H7 (cell line): ENCODE data around the gene C5orf34. TPM values are rescaled to one million over a fixed set of nuclear protein-coding genes. Genes with fewer than 3 reads are reported as not detected.
"Not testable (repeated sequence)": the region's sequence is repeated elsewhere in the genome, so short reads cannot be mapped to it uniquely, and the experiment has no call there.

Experiments used
- DNase-seq: peaks from one replicate; pipeline ENCODE4 v3.0.0; 2012
- H3K27me3 ChIP-seq: 2 replicates; pipeline ENCODE4 v1.6.0; 2011; ENCODE audit warnings: mild to moderate bottlenecking, low read length; ENCODE audit not compliant: control insufficient read depth, insufficient read depth
- H3K36me3 ChIP-seq: replicated peaks from 2 replicates; pipeline ENCODE4 v1.5.1; 2011; ENCODE audit warnings: low read length; ENCODE audit not compliant: control insufficient read depth, insufficient read depth
- H3K4me3 ChIP-seq: 2 replicates; pipeline ENCODE4 v1.5.1; 2011; ENCODE audit warnings: low read depth, mild to moderate bottlenecking, control low read depth, low read length, moderate library complexity; ENCODE audit not compliant: insufficient read depth
- total RNA-seq: library from RNA; depleted of rRNA; stranded (reverse); fragments of >200 nt; shearing (Covaris generic); gene quantifications from 2 replicates; pipeline ENCODE4 v1.2.3, GENCODE V29; 2014

The C5orf34 gene
- total RNA-seq, 1 experiment from 2014 or later = 24.8 TPM

- Histone ChIP-seq H3K36me3 (peaks cover 19% of the 10 kb centered on the region), H3K27me3 (no peaks in the 10 kb centered on the region), H3K4me3 (no peak overlapping the region)
- DNase-seq = no peak
These were observed 32.6 kb upstream of the C5orf34 start for GRCh38 chr5:43547532-43547931.

- no peak for DNase-seq
- no peaks in the 10 kb centered on the region for H3K27me3 ChIP-seq
- peaks cover 22% of the 10 kb centered on the region for H3K36me3 ChIP-seq
- no peak overlapping the region for H3K4me3 ChIP-seq
These were observed 28.5 kb upstream of the C5orf34 start for GRCh38 chr5:43543434-43543833.

- DNase-seq = no peak
- Histone ChIP-seq H3K27me3 (no peaks in the 10 kb centered on the region), H3K36me3 (peaks cover 15% of the 10 kb centered on the region), H3K4me3 (no peak overlapping the region)
These were observed 25.8 kb upstream of the C5orf34 start for GRCh38 chr5:43540746-43541145.

GRCh38 chr5:43536972-43537371, 22.0 kb upstream of the C5orf34 start:
- H3K4me3 ChIP-seq = no peak overlapping the region
- H3K27me3 ChIP-seq = no peaks in the 10 kb centered on the region
- H3K36me3 ChIP-seq = peaks cover 18% of the 10 kb centered on the region
- no peak for DNase-seq

- Histone ChIP-seq H3K4me3 (no peak overlapping the region), H3K36me3 (peaks cover 20% of the 10 kb centered on the region), H3K27me3 (no peaks in the 10 kb centered on the region)
- DNase-seq = no peak
These were observed 18.7 kb upstream of the C5orf34 start for GRCh38 chr5:43533646-43534045.

GRCh38 chr5:43530648-43531047, 15.7 kb upstream of the C5orf34 start:
- DNase-seq = no peak
- Histone ChIP-seq H3K36me3 (peaks cover 23% of the 10 kb centered on the region), H3K4me3 (no peak overlapping the region), H3K27me3 (no peaks in the 10 kb centered on the region)

GRCh38 chr5:43523662-43524072, 8.7 kb upstream of the C5orf34 start:
- peaks cover 4% of the 10 kb centered on the region for H3K36me3 ChIP-seq
- DNase-seq = no peak

GRCh38 chr5:43520615-43521014, 5.7 kb upstream of the C5orf34 start:
- no peaks in the 10 kb centered on the region; the same call in 1 of the 2 replicates for H3K36me3 ChIP-seq
- no peak for DNase-seq
- no peak overlapping the region for H3K4me3 ChIP-seq
- H3K27me3 ChIP-seq = no peaks in the 10 kb centered on the region

More at GRCh38 chr5:43523662-43524072, 8.7 kb upstream of the C5orf34 start:
- no peaks in the 10 kb centered on the region for H3K27me3 ChIP-seq
- no peak overlapping the region for H3K4me3 ChIP-seq

GRCh38 chr5:43515678-43516048, 715 bp upstream of the C5orf34 start:
- Histone ChIP-seq H3K36me3 (no peaks in the 10 kb centered on the region; the same call in 1 of the 2 replicates), H3K4me3 (peak overlapping the region; percentile 58), H3K27me3 (no peaks in the 10 kb centered on the region)
- peak; percentile 17 for DNase-seq

- Histone ChIP-seq H3K27me3 (no peaks in the 10 kb centered on the region), H3K4me3 (peak overlapping the region; percentile 58), H3K36me3 (no peaks in the 10 kb centered on the region; the same call in 1 of the 2 replicates)
- peak; percentile 36 for DNase-seq
These were observed 505 bp downstream of the C5orf34 start for GRCh38 chr5:43514471-43514815.

GRCh38 chr5:43514025-43514424, 923 bp downstream of the C5orf34 start:
- H3K4me3 ChIP-seq = peak overlapping the region; percentile 58
- no peak for DNase-seq

GRCh38 chr5:43511062-43511461, 3.9 kb downstream of the C5orf34 start:
- not testable (repeated sequence) for H3K27me3 ChIP-seq, H3K4me3 ChIP-seq, H3K36me3 ChIP-seq, DNase-seq

More at GRCh38 chr5:43514025-43514424, 923 bp downstream of the C5orf34 start:
- no peaks in the 10 kb centered on the region for H3K27me3 ChIP-seq
- no peaks in the 10 kb centered on the region; the same call in 1 of the 2 replicates for H3K36me3 ChIP-seq

GRCh38 chr5:43498581-43498980, 16.4 kb downstream of the C5orf34 start:
- Histone ChIP-seq H3K36me3 (peaks cover 1% of the 10 kb centered on the region; the same call in 1 of the 2 replicates), H3K27me3 (no peaks in the 10 kb centered on the region), H3K4me3 (no peak overlapping the region)
- no peak for DNase-seq

GRCh38 chr5:43497311-43498104, 17.4 kb downstream of the C5orf34 start:
- peaks cover 1% of the 10 kb centered on the region; the same call in 1 of the 2 replicates for H3K36me3 ChIP-seq
- H3K4me3 ChIP-seq = no peak overlapping the region
- DNase-seq = no peak
- H3K27me3 ChIP-seq = no peaks in the 10 kb centered on the region

GRCh38 chr5:43491326-43491725, 23.6 kb downstream of the C5orf34 start:
- Histone ChIP-seq H3K4me3 (no peak overlapping the region), H3K27me3 (no peaks in the 10 kb centered on the region), H3K36me3 (peaks cover 3% of the 10 kb centered on the region)
- DNase-seq = no peak
